Spleen (tissue), 11 donors: Measurements from ENCODE around the gene CCDC88B. TPM values are rescaled to one million over a fixed set of nuclear protein-coding genes. Genes with fewer than 3 reads are reported as not detected.

ENCODE experiments used
- DNase-seq: peaks from one replicate; pipeline ENCODE4 v3.0.0-alpha.2; 2020
- H3K27ac ChIP-seq, 8 donors: fragments of 200-600 bp; sonication (generic) in 7 of 8; 1 replicate in 4 of 8; 2 replicates in 4 of 8; pipeline versions ENCODE4 v1.5.0 to v1.8.0; 2016 to 2021; ENCODE audit warnings: inconsistent platforms in 4 of 8, mild to moderate bottlenecking in 4 of 8, moderate library complexity in 1 of 8
- H3K27me3 ChIP-seq, 7 donors: fragments of 200-600 bp; sonication (generic) in 6 of 7; replicated peaks in 1 of 7; 1 replicate in 4 of 7; 2 replicates in 3 of 7; pipeline versions ENCODE4 v1.5.0 to v1.8.0; 2016 to 2021; ENCODE audit warnings: inconsistent platforms in 3 of 7, mild to moderate bottlenecking in 1 of 7
- H3K36me3 ChIP-seq, 6 donors: fragments of 200-600 bp; sonication (generic) in 5 of 6; 1 replicate in 4 of 6; 2 replicates in 2 of 6; pipeline versions ENCODE4 v1.5.0 to v1.8.0; 2016 to 2021; ENCODE audit warnings: inconsistent platforms in 2 of 6
- H3K4me1 ChIP-seq, 6 donors: fragments of 200-600 bp; sonication (generic) in 5 of 6; 1 replicate in 3 of 6; 2 replicates in 3 of 6; pipeline versions ENCODE4 v1.5.0 to v1.8.0; 2016 to 2021; ENCODE audit warnings: inconsistent platforms in 3 of 6
- H3K4me3 ChIP-seq, 8 donors: fragments of 200-600 bp; sonication (generic) in 7 of 8; 1 replicate in 4 of 8; 2 replicates in 4 of 8; pipeline versions ENCODE4 v1.5.0 to v1.8.0; 2016 to 2021; ENCODE audit warnings: inconsistent platforms in 4 of 8, mild to moderate bottlenecking in 4 of 8, moderate library complexity in 2 of 8
- H3K9me3 ChIP-seq, 8 donors: fragments of 200-600 bp; sonication (generic) in 7 of 8; 1 replicate in 4 of 8; 2 replicates in 4 of 8; pipeline versions ENCODE4 v1.5.0 to v1.8.0; 2016 to 2021; ENCODE audit warnings: inconsistent platforms in 4 of 8
- POLR2A ChIP-seq, 3 donors: fragments of 450-650 bp; IDR thresholded peaks; one replicate each; pipeline ENCODE4 v1.5.1; 2017; ENCODE audit warnings: antibody characterized with exemption in 3 of 3, mild to moderate bottlenecking in 1 of 3
- POLR2AphosphoS5 ChIP-seq, 3 donors: sonication (generic); formaldehyde crosslinking; IDR thresholded peaks; one replicate each; pipeline ENCODE4 v1.5.1; 2017; ENCODE audit warnings: antibody characterized with exemption in 3 of 3
- WGBS, 5 donors: extraction: QIAGEN DNeasy Blood & Tissue Kit in 3 of 5; methylation state at CpG; one replicate each; pipeline versions ENCODE4 v1.1.5 to v1.1.7; 2013 to 2018; 5-methylcytosine and 5-hydroxymethylcytosine counted together
- intact Hi-C: fragments of 100-400 bp; cut with DNase I; formaldehyde crosslinking; loops from one replicate; pipeline ENCODE4 v1.15.0; 2023; ENCODE audit warnings: low total_unique reads
- polyA plus RNA-seq, 3 donors: library from polyadenylated mRNA; stranded (reverse); fragments of 200-250 nt; gene quantifications; one replicate each; pipeline ENCODE4 v1.2.1, GENCODE V29; 2013
- total RNA-seq, 7 donors: library from RNA; depleted of rRNA in 3 of 7; stranded (reverse); fragments of >200 nt in 3 of 7; fragmentation: NEBNext Ultra II Directional in 4 of 7; extraction: Animal tissue kit (Norgen Biotek cat#: 25700) in 4 of 7; gene quantifications; one replicate each; pipeline versions ENCODE4 v1.1.0 to v1.2.1, GENCODE V29; 2016 to 2021
- TF ChIP-seq, protein P1 (sequence below), 11 experiments: fragments of 200-600 bp in 7 of 11; fragments of 450-650 bp in 4 of 11; sonication (generic) in 4 of 11; IDR thresholded peaks in 8 of 11; conservative IDR thresholded peaks in 3 of 11; 1 replicate in 7 of 11; 2 replicates in 4 of 11; pipeline versions ENCODE4 v1.4.0 to v1.8.0; 2016 to 2021; ENCODE audit warnings: antibody characterized with exemption in 11 of 11, inconsistent platforms in 4 of 11, mild to moderate bottlenecking in 1 of 11
- donor health status: healthy with polysubstance abuse.
- donor health status: DM: no; HTN: no; CAD: no; lungs with moderate emphysema.
- donor health status: DM: no; HTN: no; CAD: no.
- donor health status: Bipolar disorder and iron deficiency.
- donor health status: healthy.
- donor health status: DM: no; HTN: no; CAD: no.
- donor health status: DM: yes; HTN: yes; CAD: no.

Gene CCDC88B
- total and polyA plus RNA-seq, 10 donors = 64.3 to 638 (median 106) TPM

DNA sequence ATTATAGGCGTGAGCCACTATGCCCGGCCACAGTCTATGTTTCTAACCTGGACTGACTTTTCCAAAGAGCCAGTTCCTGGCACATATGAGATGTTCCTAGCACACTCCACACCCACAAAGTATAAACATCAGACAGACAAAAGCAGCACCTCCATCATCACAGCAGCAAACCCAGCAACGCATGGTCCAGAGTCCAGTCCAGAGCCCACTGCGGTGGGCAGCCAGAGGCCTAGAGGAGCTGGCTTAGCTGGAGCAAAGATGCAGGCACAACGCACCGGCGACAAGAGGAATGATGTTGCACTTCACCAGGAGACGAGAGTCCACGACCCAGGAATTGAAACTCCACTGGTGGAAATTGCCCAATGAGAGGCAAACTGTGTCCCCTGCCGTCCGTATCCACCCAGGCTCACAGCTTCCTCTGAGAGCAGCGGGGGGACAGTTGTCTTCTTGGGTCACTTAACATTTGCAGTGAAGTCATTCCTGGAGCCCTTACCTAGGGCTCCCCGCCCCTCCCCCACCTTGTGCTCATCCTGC, 55.6 kb downstream of the CCDC88B start:
- Histone ChIP-seq H3K4me1 (peaks cover 0 to 30% (median 16%) of the 10 kb centered on the region in 6 donors), H3K27me3 (peaks cover 0 to 18% (median 0%) of the 10 kb centered on the region in 7 donors), H3K27ac (peak overlapping the region in 4 of 8 donors; percentile 41 to 61 (median 52)), H3K36me3 (no peaks in the 10 kb centered on the region), H3K9me3 (no peaks in the 10 kb centered on the region), H3K4me3 (peak overlapping the region in 1 of 8 donors; percentile 2)
- intact Hi-C loops = no loop called here
- TF ChIP-seq POLR2AphosphoS5 (IDR thresholded peaks at IDR 0.05) (no peak), POLR2A (IDR thresholded peaks at IDR 0.05) (no peak)
- TF ChIP-seq, protein P1, sequence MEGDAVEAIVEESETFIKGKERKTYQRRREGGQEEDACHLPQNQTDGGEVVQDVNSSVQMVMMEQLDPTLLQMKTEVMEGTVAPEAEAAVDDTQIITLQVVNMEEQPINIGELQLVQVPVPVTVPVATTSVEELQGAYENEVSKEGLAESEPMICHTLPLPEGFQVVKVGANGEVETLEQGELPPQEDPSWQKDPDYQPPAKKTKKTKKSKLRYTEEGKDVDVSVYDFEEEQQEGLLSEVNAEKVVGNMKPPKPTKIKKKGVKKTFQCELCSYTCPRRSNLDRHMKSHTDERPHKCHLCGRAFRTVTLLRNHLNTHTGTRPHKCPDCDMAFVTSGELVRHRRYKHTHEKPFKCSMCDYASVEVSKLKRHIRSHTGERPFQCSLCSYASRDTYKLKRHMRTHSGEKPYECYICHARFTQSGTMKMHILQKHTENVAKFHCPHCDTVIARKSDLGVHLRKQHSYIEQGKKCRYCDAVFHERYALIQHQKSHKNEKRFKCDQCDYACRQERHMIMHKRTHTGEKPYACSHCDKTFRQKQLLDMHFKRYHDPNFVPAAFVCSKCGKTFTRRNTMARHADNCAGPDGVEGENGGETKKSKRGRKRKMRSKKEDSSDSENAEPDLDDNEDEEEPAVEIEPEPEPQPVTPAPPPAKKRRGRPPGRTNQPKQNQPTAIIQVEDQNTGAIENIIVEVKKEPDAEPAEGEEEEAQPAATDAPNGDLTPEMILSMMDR (IDR thresholded peaks at IDR 0.05 in 8 of 11, conservative IDR thresholded peaks at IDR 0.05 in 3 of 11) = no peak
- WGBS, 5 donors = 48 to 68% (median 53%) methylated on average over 9 to 13 of the region's 13 CpGs
- no peak for DNase-seq

DNA sequence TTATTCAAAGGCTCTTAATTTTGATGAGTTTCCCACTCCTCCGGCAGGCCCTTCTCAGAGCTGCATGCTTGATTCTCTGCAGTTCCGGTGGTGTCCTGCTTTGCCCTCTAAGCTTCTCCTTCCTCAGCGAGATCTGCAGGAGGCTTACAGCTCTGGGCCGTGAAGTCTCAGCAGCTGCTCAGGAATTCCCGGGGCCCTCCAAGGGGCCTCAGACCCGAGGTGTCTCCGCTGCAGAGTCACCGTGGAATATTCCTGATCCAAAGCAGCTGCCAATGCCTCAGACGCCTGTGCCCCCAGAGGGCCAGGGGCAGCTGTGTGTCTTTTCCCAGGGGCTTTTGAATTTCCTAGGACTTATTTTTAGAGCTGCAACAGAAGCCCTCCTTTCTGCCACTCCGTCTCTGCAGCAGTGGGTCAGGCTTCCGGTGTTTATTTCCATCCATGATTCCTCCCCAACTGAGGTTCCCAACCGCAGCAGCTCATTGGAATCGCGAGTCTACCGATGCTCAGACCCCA, 56.1 kb downstream of the CCDC88B start:
- Histone ChIP-seq H3K27me3 (peaks cover 0 to 18% (median 0%) of the 10 kb centered on the region in 7 donors), H3K4me1 (peaks cover 0 to 27% (median 16%) of the 10 kb centered on the region in 6 donors), H3K27ac (peak overlapping the region in 4 of 8 donors; percentile 41 to 61 (median 52)), H3K36me3 (no peaks in the 10 kb centered on the region), H3K9me3 (no peaks in the 10 kb centered on the region), H3K4me3 (no peak overlapping the region)
- TF ChIP-seq POLR2A (IDR thresholded peaks at IDR 0.05) (no peak), POLR2AphosphoS5 (IDR thresholded peaks at IDR 0.05) (no peak)
- TF ChIP-seq, protein P1 (IDR thresholded peaks at IDR 0.05 in 8 of 11, conservative IDR thresholded peaks at IDR 0.05 in 3 of 11) = no peak
- intact Hi-C loops = no loop called here
- 10 to 24% (median 19%) methylated on average over 15 of the region's 15 CpGs for WGBS, 5 donors
- no peak for DNase-seq

DNA sequence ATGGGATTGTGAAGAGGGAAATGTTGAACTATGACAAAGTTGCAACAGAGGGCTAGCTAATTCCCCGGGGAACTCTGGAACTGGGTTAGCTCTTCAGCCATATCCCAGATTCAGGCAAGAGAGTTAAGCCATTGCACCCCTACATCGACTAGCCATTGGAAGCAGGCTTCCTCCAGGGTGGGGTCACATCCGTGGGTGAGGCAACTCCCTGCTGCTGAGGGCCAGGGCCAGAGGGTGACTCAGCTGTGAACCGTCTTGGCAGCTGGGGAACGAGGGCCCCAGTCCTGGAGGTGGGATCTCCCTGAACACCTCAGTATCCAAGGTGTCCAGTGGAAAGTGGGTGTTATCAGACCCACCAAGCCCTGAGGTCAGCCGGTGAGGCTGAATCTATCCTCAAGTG, 60.1 kb downstream of the CCDC88B start:
- WGBS, 5 donors = 40 to 69% (median 49%) methylated on average over 6 of the region's 6 CpGs
- no peak overlapping the region for H3K4me3 ChIP-seq
- DNase-seq = no peak
- H3K9me3 ChIP-seq = no peaks in the 10 kb centered on the region
- peaks cover 0 to 23% (median 12%) of the 10 kb centered on the region in 6 donors for H3K4me1 ChIP-seq
- peaks cover 0 to 16% (median 0%) of the 10 kb centered on the region in 7 donors for H3K27me3 ChIP-seq
- TF ChIP-seq POLR2A (IDR thresholded peaks at IDR 0.05) = no peak
- TF ChIP-seq POLR2AphosphoS5 (IDR thresholded peaks at IDR 0.05) = peak in 2 of 3 donors; percentile 16 to 54
- intact Hi-C loops = no loop called here
- no peak overlapping the region for H3K27ac ChIP-seq
- H3K36me3 ChIP-seq = no peaks in the 10 kb centered on the region

DNA sequence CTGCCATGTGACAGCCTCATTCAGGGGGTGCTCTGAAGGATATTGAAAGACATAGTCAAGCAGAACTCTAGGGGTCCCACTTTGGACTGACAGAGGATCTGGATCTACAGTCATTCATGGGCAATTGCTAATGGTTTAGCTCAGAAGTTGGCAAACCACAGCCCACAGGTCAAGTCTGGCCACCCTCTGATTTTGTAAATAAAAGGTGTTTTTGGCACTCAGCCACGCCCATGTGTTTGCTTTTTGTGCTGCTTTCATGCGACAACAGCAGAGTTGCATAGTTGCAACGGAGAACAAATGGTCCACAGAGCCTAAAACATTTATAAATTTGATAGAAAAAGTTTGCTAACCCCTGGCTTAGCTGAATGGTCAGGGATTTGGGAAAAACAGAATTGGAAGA, 60.7 kb downstream of the CCDC88B start:
- no peak overlapping the region for H3K27ac ChIP-seq
- intact Hi-C loops = no loop called here
- no peak for DNase-seq
- no peaks in the 10 kb centered on the region for H3K36me3 ChIP-seq
- no peak overlapping the region for H3K4me3 ChIP-seq
- TF ChIP-seq, protein P1 (IDR thresholded peaks at IDR 0.05 in 8 of 11, conservative IDR thresholded peaks at IDR 0.05 in 3 of 11) = no peak
- TF ChIP-seq POLR2A (IDR thresholded peaks at IDR 0.05) (no peak), POLR2AphosphoS5 (IDR thresholded peaks at IDR 0.05) (no peak)
- 74 to 98% (median 87%) methylated on average over 3 of the region's 3 CpGs for WGBS, 5 donors
- peaks cover 0 to 20% (median 10%) of the 10 kb centered on the region in 6 donors for H3K4me1 ChIP-seq
- peaks cover 0 to 10% (median 0%) of the 10 kb centered on the region in 7 donors for H3K27me3 ChIP-seq
- H3K9me3 ChIP-seq = no peaks in the 10 kb centered on the region
